Measurements from ENCODE around the gene IGFBP1.

The IGFBP1 gene

GRCh38 chr7:45917064-45917463 is 28.8 kb downstream of the IGFBP1 start:
- DNase-seq (ENCODE audit: insufficient read length) (no peak), FAIRE-seq (no peak)
- no peak for TF ChIP-seq POLR2AphosphoS5 (IDR thresholded peaks at IDR 0.05; ENCODE audit: low read depth, low read length)

GRCh38 chr7:45917658-45918057 is 29.4 kb downstream of the IGFBP1 start:
- DNase-seq (ENCODE audit: insufficient read length) (peak; percentile 65), FAIRE-seq (peak; percentile 94)
- TF ChIP-seq TAF1 (IDR thresholded peaks at IDR 0.05; ENCODE audit: borderline replicate concordance, low read depth, low read length), result no peak
- no peak for TF ChIP-seq POLR2A (IDR thresholded peaks at IDR 0.05; ENCODE audit: low read depth, low read length)
- TF ChIP-seq POLR2AphosphoS5 (IDR thresholded peaks at IDR 0.05; ENCODE audit: low read depth, low read length), result no peak

- FAIRE-seq, result no peak
Measured at GRCh38 chr7:45918556-45918955, 30.3 kb downstream of the IGFBP1 start.

GRCh38 chr7:45919231-45919784 is 31.0 kb downstream of the IGFBP1 start:
- TF ChIP-seq POLR2AphosphoS5 (IDR thresholded peaks at IDR 0.05; ENCODE audit: low read depth, low read length) (no peak), POLR2A (IDR thresholded peaks at IDR 0.05; ENCODE audit: low read depth, low read length) (no peak), TAF1 (IDR thresholded peaks at IDR 0.05; ENCODE audit: borderline replicate concordance, low read depth, low read length) (no peak)
- FAIRE-seq, result no peak
- DNase-seq (ENCODE audit: insufficient read length), result no peak

More at GRCh38 chr7:45918556-45918955, 30.3 kb downstream of the IGFBP1 start:
- TF ChIP-seq POLR2AphosphoS5 (IDR thresholded peaks at IDR 0.05; ENCODE audit: low read depth, low read length) (no peak), TAF1 (IDR thresholded peaks at IDR 0.05; ENCODE audit: borderline replicate concordance, low read depth, low read length) (no peak), POLR2A (IDR thresholded peaks at IDR 0.05; ENCODE audit: low read depth, low read length) (no peak)
- no peak for DNase-seq (ENCODE audit: insufficient read length)

- no peak for DNase-seq (ENCODE audit: insufficient read length)
- no peak for FAIRE-seq
- TF ChIP-seq TAF1 (IDR thresholded peaks at IDR 0.05; ENCODE audit: borderline replicate concordance, low read depth, low read length), result no peak
- no peak for TF ChIP-seq POLR2A (IDR thresholded peaks at IDR 0.05; ENCODE audit: low read depth, low read length)
- no peak for TF ChIP-seq POLR2AphosphoS5 (IDR thresholded peaks at IDR 0.05; ENCODE audit: low read depth, low read length)
Measured at GRCh38 chr7:45919993-45920459, 31.7 kb downstream of the IGFBP1 start.

- no peak for DNase-seq (ENCODE audit: insufficient read length)
- FAIRE-seq, result no peak
Measured at GRCh38 chr7:45920502-45921380, 32.5 kb downstream of the IGFBP1 start, which contains the start of gene IGFBP3. Gene IGFBP3, minus strand, starts transcription at chr7:45921272. Its CDS starts 132 bp downstream, at chr7:45921140.

GRCh38 chr7:45921381-45921698 is 33.1 kb downstream of the IGFBP1 start:
- FAIRE-seq, result no peak
- TF ChIP-seq POLR2AphosphoS5 (IDR thresholded peaks at IDR 0.05; ENCODE audit: low read depth, low read length) (no peak), TAF1 (IDR thresholded peaks at IDR 0.05; ENCODE audit: borderline replicate concordance, low read depth, low read length) (no peak), POLR2A (IDR thresholded peaks at IDR 0.05; ENCODE audit: low read depth, low read length) (no peak)
- DNase-seq (ENCODE audit: insufficient read length), result no peak

More at GRCh38 chr7:45920502-45921380, 32.5 kb downstream of the IGFBP1 start, which contains the start of gene IGFBP3:
- TF ChIP-seq POLR2A (IDR thresholded peaks at IDR 0.05; ENCODE audit: low read depth, low read length) (no peak), TAF1 (IDR thresholded peaks at IDR 0.05; ENCODE audit: borderline replicate concordance, low read depth, low read length) (no peak), POLR2AphosphoS5 (IDR thresholded peaks at IDR 0.05; ENCODE audit: low read depth, low read length) (no peak)

GRCh38 chr7:45921699-45922519 is 33.6 kb downstream of the IGFBP1 start:
- TF ChIP-seq TAF1 (IDR thresholded peaks at IDR 0.05; ENCODE audit: borderline replicate concordance, low read depth, low read length) (no peak), POLR2AphosphoS5 (IDR thresholded peaks at IDR 0.05; ENCODE audit: low read depth, low read length) (no peak), POLR2A (IDR thresholded peaks at IDR 0.05; ENCODE audit: low read depth, low read length) (no peak)
- FAIRE-seq (peak; percentile 46), DNase-seq (ENCODE audit: insufficient read length) (no peak)

GRCh38 chr7:45922810-45923209 is 34.5 kb downstream of the IGFBP1 start:
- DNase-seq (ENCODE audit: insufficient read length) (no peak), FAIRE-seq (no peak)
- TF ChIP-seq POLR2A (IDR thresholded peaks at IDR 0.05; ENCODE audit: low read depth, low read length) (no peak), POLR2AphosphoS5 (IDR thresholded peaks at IDR 0.05; ENCODE audit: low read depth, low read length) (no peak), TAF1 (IDR thresholded peaks at IDR 0.05; ENCODE audit: borderline replicate concordance, low read depth, low read length) (no peak)

GRCh38 chr7:45923290-45923689 is 35.0 kb downstream of the IGFBP1 start:
- DNase-seq (ENCODE audit: insufficient read length) (no peak), FAIRE-seq (no peak)
- TF ChIP-seq POLR2AphosphoS5 (IDR thresholded peaks at IDR 0.05; ENCODE audit: low read depth, low read length), result no peak
- no peak for TF ChIP-seq TAF1 (IDR thresholded peaks at IDR 0.05; ENCODE audit: borderline replicate concordance, low read depth, low read length)
- TF ChIP-seq POLR2A (IDR thresholded peaks at IDR 0.05; ENCODE audit: low read depth, low read length), result no peak

GRCh38 chr7:45923818-45924217 is 35.5 kb downstream of the IGFBP1 start:
- TF ChIP-seq POLR2AphosphoS5 (IDR thresholded peaks at IDR 0.05; ENCODE audit: low read depth, low read length) (no peak), TAF1 (IDR thresholded peaks at IDR 0.05; ENCODE audit: borderline replicate concordance, low read depth, low read length) (no peak), POLR2A (IDR thresholded peaks at IDR 0.05; ENCODE audit: low read depth, low read length) (no peak)
- DNase-seq (ENCODE audit: insufficient read length) (no peak), FAIRE-seq (no peak)

All from GM12892 (cell line).